T-helper 1 cell treated with Interleukin-12 subunit alpha and Interleukin-12 subunit beta and Interleukin-4 antibody, amounts not matched to agents 30 ng/mL and 1 ng/mL, for 36 hours (primary cell): Measurements from ENCODE around the gene LPO. TPM values are rescaled to one million over a fixed set of nuclear protein-coding genes. Genes with fewer than 3 reads are reported as not detected.

Experiments
- intact Hi-C: fragments of 100-400 bp; cut with micrococcal nuclease; formaldehyde crosslinking; loops from one replicate; pipeline ENCODE4 v1.15.1; 2024
- total RNA-seq: library from RNA; stranded (reverse); gene quantifications from 2 replicates; pipeline ENCODE4 v1.2.3, GENCODE V29; 2022

Gene LPO
- total RNA-seq, 1 donor from 2014 or later: not detected

- intact Hi-C loops: no loop called here
These were observed 16.4 kb downstream of the LPO start for GRCh38 chr17:58254803-58255202.

- intact Hi-C loops: no loop called here
These were observed 23.8 kb downstream of the LPO start for GRCh38 chr17:58262149-58262548.

GRCh38 chr17:58263773-58264172 is 25.4 kb downstream of the LPO start:
- intact Hi-C loops: no loop called here

- intact Hi-C loops: no loop called here
These were observed 26.2 kb downstream of the LPO start for GRCh38 chr17:58264407-58265103.

GRCh38 chr17:58265271-58265670 is 26.9 kb downstream of the LPO start:
- intact Hi-C loops: no loop called here

- intact Hi-C loops: no loop called here
These were observed 27.8 kb downstream of the LPO start for GRCh38 chr17:58265902-58266875.

GRCh38 chr17:58267347-58268324 is 29.3 kb downstream of the LPO start:
- intact Hi-C loops: no loop called here

- intact Hi-C loops: no loop called here
These were observed 29.9 kb downstream of the LPO start for GRCh38 chr17:58268326-58268725.

GRCh38 chr17:58268774-58269556 is 30.6 kb downstream of the LPO start:
- intact Hi-C loops: no loop called here

GRCh38 chr17:58269557-58270291 is 31.3 kb downstream of the LPO start:
- intact Hi-C loops: no loop called here

GRCh38 chr17:58270476-58271215 is 32.3 kb downstream of the LPO start:
- intact Hi-C loops: no loop called here

GRCh38 chr17:58271216-58271931 is 33.0 kb downstream of the LPO start:
- intact Hi-C loops: no loop called here

GRCh38 chr17:58272367-58273280 is 34.2 kb downstream of the LPO start:
- intact Hi-C loops: no loop called here

- intact Hi-C loops: no loop called here
These were observed 35.2 kb downstream of the LPO start for GRCh38 chr17:58273453-58274104.

GRCh38 chr17:58275417-58275816 is 37.0 kb downstream of the LPO start:
- intact Hi-C loops: no loop called here

- intact Hi-C loops: no loop called here
These were observed 38.0 kb downstream of the LPO start for GRCh38 chr17:58276423-58276822.
